Brain pericyte (primary cell): ENCODE measurements around the gene SHF.

Experiments used
- DNase-seq: peaks from one replicate; pipeline ENCODE4 v3.0.0-alpha.2; 2012; ENCODE audit warnings: low read depth, low spot score

SHF gene

DNA sequence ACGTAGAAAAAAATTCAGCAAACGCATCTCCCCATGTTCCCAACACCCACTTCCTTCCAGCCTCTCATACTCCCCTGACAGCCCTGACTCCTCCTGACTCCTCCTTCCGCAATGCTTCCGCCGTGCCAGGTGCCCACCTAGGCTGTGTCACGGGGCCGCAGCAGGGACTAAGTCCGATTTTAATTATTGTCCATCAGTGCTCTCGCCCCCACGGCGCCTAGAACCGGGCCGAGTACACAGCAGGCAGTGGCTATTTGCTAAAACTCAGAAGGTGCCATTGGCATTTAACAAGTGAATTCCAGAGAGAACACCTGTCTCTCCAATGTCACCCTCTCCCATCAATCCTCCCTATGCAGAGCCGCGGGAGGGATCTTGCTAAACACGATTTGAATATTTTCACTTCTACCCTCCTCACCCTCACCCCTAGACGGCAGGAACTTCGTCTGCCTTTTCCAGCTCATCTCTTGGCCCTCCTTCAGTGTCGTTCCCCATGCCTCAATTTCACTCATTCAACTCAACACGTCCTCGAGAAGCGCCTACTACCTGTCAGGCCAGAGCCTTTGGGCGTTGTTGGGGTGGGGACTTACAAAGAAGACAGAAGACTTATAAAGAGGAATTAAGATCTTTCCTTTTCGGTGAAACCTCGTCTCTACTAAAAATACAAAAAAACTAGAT lies 11.5 kb upstream of the SHF start:
- DNase-seq: no peak

DNA sequence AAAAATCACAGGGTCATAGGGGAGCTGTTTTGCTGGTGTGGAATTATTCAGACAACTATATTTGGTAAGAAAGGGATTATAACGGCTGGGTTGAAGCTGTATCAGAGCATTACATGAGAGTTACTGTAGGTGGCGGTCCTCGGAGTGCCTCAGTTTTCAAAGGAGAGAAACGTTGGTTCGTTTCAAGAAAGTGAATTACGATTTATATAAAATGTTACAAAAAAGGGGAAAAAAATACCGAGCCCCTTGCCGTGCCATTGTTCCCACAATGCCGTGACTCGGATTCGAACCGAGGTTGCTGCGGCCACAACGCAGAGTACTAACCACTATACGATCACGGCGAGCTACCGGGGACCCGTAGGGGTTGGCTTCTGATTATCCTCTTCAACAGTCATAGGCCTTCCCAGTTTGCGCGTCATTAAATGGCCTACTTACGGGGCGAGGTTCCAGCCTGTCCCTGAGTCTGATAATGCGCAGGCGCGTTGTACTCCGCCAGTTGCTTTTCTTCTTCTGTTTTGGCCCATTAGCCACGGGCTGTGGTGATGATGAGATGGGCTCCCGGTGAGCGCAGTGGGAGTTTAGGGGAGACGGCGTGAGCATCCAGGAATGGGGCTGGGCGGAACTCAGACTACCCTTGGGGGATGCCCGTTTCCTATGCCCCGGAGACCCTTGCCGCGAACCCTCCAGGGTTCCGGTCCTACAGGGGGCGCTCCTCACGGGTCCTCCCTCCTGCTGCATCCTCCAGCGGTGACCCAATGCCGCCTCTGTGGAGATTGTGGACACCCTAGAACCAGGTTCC lies 10.8 kb upstream of the SHF start:
- DNase-seq: peak; percentile 96

DNA sequence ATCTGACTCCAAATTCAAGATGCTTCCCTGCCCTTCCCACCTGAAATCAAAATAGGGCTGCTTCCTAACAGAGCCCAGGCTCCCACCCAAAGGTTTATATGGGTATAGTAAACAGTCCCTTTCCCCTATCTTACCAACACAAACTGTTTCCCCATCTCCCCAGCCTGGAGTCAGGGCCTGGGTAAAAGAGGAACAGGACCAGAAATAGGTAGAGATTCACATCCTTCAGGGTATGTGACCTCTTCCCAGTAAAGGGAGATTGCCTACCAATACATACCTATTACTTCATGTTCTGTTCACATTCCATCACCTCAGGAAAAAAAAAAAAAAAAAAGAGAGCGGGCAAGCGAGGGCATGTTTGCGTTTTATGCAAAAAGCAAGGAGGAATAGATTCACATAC lies 9.7 kb upstream of the SHF start:
- no peak for DNase-seq

DNA sequence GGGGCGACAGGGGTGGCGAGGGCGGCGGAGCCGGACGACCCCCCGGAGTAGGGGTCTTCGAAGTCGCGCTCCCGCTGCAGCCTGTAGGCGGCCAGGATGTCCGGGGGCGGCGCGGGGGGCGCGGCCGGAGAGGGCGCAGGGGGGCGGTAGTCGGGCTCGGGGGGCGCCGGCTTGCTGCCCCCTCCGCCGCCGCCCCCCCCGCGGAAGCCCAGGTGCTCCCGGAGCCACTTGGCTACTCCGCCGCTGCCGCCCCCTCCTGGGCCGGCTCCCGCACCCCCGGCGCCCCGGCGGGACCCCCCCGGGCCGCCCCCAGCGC lies 230 bp downstream of the SHF start:
- DNase-seq: no peak

GRCh38 chr15:45186771-45187577 lies 792 bp downstream of the SHF start:
- DNase-seq: no peak

- no peak for DNase-seq
Observed at GRCh38 chr15:45185903-45186770, 1.6 kb downstream of the SHF start.

DNA sequence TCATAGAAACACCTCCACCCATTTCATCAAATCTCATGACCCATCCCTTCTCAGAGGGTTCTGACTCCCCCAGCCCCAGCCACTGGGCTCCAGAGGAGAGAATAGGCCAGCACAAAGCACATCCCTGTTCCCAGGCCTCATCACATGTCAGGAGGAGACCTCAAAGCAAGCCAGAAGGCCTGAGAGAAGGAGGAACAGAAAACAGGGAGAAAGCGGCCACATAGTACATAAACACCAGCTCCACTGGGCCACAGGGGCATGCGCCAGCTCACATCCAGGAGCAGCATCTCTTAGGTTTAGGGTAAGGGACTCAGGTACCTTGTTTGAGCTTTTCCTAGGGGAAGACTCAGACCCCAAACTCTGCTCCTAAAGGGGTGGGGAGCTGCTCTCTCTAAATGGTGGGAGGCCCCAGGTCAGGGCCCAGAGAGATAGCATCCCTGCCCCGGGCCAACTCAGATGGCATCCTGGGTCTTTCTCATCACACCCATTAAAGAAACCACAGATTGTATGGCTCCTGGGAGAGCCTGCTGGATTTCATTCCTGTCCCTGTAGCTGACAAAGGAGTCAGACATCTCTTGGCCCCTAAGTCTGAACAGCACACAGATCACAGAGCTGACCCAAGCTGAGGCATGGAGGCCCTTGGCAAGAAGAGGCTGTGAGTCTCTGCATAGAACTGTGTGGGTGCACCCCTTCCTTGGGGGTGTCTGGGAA lies 2.5 kb downstream of the SHF start:
- DNase-seq: no peak

DNA sequence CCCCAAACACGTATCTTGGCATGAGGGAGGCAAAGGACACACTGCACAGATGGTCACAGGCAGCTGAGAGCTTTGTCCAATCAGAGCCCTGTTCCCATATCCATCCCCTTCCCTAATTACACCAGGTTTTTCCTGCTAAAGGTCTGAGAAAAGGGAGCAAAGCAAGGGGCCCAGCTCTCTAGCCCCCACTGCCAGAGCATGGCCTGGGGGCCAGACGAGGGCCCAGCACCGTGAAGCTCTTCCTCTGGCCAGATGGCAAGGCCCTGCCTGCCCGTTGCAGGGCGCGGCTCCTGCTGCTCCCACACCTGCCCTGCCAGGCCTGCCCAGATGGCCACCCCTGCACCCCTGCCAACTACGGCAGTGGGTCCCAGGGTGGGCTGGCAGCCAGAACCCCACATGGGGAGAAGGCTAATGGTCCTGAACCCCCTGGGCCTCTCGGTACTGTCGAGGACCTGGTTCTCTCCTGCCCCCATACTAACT lies 3.2 kb downstream of the SHF start:
- DNase-seq: no peak

GRCh38 chr15:45183511-45183910 lies 4.3 kb downstream of the SHF start:
- no peak for DNase-seq

DNA sequence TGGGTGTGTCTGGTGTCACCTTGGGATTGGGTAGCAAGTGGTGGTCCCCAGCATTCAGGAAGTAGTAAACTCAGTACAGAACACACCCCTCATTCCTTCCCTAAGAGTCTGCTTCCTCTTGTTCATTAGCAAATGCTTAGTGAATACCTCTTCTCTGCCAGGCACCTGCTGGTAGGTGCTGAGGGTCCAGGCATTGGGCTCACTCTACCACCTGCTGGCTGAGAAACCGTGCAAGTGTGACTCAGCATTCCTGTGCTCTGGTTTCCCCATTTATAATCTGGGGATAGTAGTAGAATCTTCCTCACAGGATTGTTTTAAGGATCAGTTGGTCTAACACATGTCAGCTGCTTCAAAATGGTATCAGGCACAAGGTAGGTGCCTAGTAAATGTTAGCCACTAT lies 4.8 kb downstream of the SHF start:
- DNase-seq: no peak

- DNase-seq: no peak
Observed at GRCh38 chr15:45181491-45182285, 6.1 kb downstream of the SHF start.

GRCh38 chr15:45180648-45181436 lies 6.9 kb downstream of the SHF start:
- DNase-seq: no peak

DNA sequence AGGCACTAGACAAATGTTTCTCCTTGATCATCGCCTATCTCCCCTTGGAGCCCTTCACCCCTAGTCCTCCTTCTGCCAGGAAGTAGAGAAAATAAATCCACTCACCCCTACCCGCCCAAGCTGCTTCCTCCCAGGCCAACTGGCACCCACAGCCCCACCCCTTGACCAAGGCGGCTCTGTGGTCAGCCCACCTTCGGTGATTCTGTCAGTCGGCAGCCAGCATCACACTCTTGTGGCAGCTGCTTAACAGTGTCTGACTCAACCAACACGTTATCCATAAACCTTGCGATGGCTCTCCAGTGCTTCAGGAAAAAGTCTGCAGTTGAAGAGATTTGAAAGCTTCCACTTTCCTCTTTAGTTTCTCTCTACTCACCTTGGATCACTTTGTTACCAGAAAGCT lies 7.6 kb downstream of the SHF start:
- DNase-seq: no peak

DNA sequence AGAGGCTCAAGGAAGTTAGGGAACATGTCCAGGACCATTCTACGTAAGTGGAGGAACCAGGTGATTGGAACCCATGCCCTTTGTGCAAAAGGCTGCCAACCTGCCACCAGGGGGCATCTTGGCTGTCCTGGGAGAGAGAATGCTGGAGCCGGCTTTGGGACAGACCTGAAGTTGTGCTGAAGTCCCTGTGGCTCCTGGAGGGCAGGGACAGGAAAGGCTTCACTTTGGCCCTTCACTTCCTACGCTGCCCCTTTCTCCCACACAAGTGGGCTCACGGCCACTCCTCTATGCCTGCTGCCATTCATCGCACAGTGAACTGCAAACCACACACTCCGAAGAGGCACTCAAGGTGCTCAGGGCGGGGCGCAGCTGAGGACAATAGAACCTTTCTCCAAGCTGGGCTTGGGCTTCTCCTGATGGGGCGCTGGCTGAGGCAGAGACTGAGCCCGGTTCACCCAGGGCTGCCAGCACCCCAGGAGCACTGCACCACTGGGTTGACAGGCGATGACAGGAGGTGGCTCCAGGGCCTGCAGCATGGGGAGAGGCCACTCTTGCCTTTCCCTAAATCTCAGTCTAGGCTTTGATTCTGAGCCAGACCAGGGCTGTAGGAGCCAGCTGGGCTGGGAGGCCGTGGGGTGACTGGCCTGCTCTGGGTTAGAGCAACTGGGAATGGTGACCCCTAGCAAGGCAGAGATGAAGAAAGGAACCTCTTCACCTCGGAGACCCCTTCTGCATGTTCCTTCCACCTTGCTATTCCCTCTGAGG lies 8.4 kb downstream of the SHF start:
- no peak for DNase-seq

- no peak for DNase-seq
Observed at GRCh38 chr15:45177285-45177684, 10.5 kb downstream of the SHF start.

- no peak for DNase-seq
Observed at GRCh38 chr15:45174577-45174976, 13.2 kb downstream of the SHF start.

DNA sequence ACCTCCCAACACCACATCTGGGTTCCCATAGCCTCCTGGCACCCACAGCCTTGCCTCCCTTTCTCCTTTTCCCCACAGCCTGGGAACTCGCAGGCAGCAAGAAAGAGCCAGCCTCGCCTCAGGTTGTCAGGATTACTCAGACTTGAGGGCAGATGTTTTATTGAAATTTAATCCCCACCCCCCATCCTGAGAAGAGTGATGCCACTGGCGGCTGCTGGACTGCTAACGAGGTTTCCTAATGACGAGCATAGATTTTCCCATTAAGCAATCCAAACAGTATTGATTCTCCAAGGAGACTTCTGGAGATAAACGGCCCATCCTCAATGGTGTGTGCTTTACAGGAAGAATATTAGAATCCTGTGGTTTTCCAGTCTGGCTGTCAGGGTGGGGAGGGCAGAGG lies 13.7 kb downstream of the SHF start:
- DNase-seq: no peak

- DNase-seq: no peak
Observed at GRCh38 chr15:45171912-45172311, 15.9 kb downstream of the SHF start.
